Activated effector memory CD4-positive, alpha-beta T cell treated with anti-CD3 and anti-CD28 coated beads, Interleukin-2, amount 50 U/mL, for 16 hours (primary cell): ENCODE measurements around the gene PFN1.

ENCODE experiments used
- DNase-seq: peaks from one replicate; pipeline ENCODE4 v3.0.0-alpha.2; 2020

Gene PFN1

GRCh38 chr17:4948166-4948930 is at the start of gene PFN1:
Gene PFN1 (minus strand): TSS chr17:4948530. CDS start chr17:4948394, 136 bp downstream.
- DNase-seq: peak; percentile 96

GRCh38 chr17:4997302-4998026 is 49.1 kb upstream of the PFN1 start, which contains the start of the genes INCA1 and KIF1C:
Gene INCA1 (minus strand): TSS chr17:4997522. CDS start chr17:4994437, 3,085 bp downstream.
Gene KIF1C (plus strand): TSS chr17:4997950. CDS start chr17:5000247, 2,297 bp downstream.
- peak; percentile 96 for DNase-seq

GRCh38 chr17:4994081-4994595 is 45.8 kb upstream of the PFN1 start:
- DNase-seq: no peak

GRCh38 chr17:4987767-4988567 is 39.6 kb upstream of the PFN1 start:
- no peak for DNase-seq

- peak; percentile 96 for DNase-seq
Measured at GRCh38 chr17:4986951-4987766, 38.8 kb upstream of the PFN1 start, which contains the start of gene CAMTA2. Gene CAMTA2 (minus strand): TSS chr17:4987675. CDS start chr17:4986222, 1,453 bp downstream.

GRCh38 chr17:4986403-4986802 is 38.1 kb upstream of the PFN1 start:
- no peak for DNase-seq

GRCh38 chr17:4982305-4982704 is 34.0 kb upstream of the PFN1 start:
- no peak for DNase-seq

GRCh38 chr17:4980644-4981216 is 32.4 kb upstream of the PFN1 start:
- DNase-seq: no peak

- DNase-seq: no peak
Measured at GRCh38 chr17:4978726-4979125, 30.4 kb upstream of the PFN1 start.

- DNase-seq: no peak
Measured at GRCh38 chr17:4974115-4974670, 25.9 kb upstream of the PFN1 start.

- DNase-seq: no peak
Measured at GRCh38 chr17:4973256-4974114, 25.2 kb upstream of the PFN1 start.

- DNase-seq: no peak
Measured at GRCh38 chr17:4972752-4973151, 24.4 kb upstream of the PFN1 start.

GRCh38 chr17:4972322-4972721 is 24.0 kb upstream of the PFN1 start:
- no peak for DNase-seq

- no peak for DNase-seq
Measured at GRCh38 chr17:4971826-4972225, 23.5 kb upstream of the PFN1 start.

- DNase-seq: peak; percentile 62
Measured at GRCh38 chr17:4970273-4970672, 21.9 kb upstream of the PFN1 start.

GRCh38 chr17:4969551-4970173 is 21.3 kb upstream of the PFN1 start:
- DNase-seq: peak; percentile 73

GRCh38 chr17:4969047-4969550 is 20.8 kb upstream of the PFN1 start:
- DNase-seq: peak; percentile 75

GRCh38 chr17:4968486-4969046 is 20.2 kb upstream of the PFN1 start:
- DNase-seq: peak; percentile 72
